Measurements from ENCODE around the gene GABRR1. TPM values are rescaled to one million over a fixed set of nuclear protein-coding genes. Genes with fewer than 3 reads are reported as not detected.

Gene GABRR1
- total RNA-seq, 1 donor from 2014 or later, result not detected

GRCh38 chr6:89180112-89180511, 37.0 kb downstream of the GABRR1 start:
- intact Hi-C loops (cut with DNase I), result no loop called here
- ATAC-seq (ENCODE audit: poor library complexity), result no peak
- no peak for DNase-seq

DNA sequence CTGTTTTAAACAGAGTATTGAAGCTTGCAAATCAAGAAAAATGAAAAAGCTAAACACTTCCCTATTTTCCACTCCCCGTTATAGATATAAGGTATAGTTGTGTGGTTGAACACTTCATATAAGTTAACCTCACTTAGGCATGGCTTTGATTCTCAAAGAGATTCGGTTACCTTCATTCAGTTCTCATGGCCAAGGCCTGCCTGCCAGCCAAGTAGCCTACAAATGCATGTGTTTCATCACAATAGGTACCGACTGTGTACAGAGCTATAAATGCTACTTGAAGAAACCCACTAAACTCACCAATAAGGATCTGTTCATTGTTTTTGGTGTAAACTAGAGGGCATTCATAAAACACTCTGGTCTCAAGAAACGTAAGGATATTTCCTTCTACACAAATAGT, 43.5 kb downstream of the GABRR1 start:
- DNase-seq, result no peak
- ATAC-seq (ENCODE audit: poor library complexity), result no peak
- intact Hi-C loops (cut with DNase I), result no loop called here

DNA sequence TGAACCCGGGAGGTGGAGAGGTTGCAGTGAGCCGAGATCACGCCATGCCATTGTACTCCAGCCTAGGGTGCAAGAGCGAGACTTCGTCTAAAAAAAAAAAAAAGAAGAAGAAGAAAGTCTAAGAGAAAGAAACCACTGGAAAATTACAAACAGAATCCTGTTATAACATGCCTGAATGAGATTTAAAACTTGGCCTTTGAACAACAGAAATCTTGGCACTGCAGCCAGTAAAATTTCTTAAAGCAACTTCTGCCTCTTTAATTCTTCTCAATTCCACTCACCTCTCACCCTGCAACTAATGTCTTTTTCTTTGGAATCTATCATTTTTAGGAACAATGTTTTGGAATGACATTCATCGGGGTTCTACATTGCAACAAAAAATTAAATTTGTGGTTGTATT, 45.0 kb downstream of the GABRR1 start:
- ATAC-seq (ENCODE audit: poor library complexity) (no peak), DNase-seq (no peak)
- intact Hi-C loops (cut with DNase I), result no loop called here

- intact Hi-C loops (cut with DNase I), result no loop called here
- DNase-seq (no peak), ATAC-seq (ENCODE audit: poor library complexity) (peak; percentile 88)
Observed at GRCh38 chr6:89162047-89162371, 55.1 kb downstream of the GABRR1 start.

- intact Hi-C loops (cut with DNase I), result no loop called here
- ATAC-seq (ENCODE audit: poor library complexity), result peak; percentile 85
- DNase-seq, result no peak
Observed at GRCh38 chr6:89161326-89162046, 55.7 kb downstream of the GABRR1 start.

DNA sequence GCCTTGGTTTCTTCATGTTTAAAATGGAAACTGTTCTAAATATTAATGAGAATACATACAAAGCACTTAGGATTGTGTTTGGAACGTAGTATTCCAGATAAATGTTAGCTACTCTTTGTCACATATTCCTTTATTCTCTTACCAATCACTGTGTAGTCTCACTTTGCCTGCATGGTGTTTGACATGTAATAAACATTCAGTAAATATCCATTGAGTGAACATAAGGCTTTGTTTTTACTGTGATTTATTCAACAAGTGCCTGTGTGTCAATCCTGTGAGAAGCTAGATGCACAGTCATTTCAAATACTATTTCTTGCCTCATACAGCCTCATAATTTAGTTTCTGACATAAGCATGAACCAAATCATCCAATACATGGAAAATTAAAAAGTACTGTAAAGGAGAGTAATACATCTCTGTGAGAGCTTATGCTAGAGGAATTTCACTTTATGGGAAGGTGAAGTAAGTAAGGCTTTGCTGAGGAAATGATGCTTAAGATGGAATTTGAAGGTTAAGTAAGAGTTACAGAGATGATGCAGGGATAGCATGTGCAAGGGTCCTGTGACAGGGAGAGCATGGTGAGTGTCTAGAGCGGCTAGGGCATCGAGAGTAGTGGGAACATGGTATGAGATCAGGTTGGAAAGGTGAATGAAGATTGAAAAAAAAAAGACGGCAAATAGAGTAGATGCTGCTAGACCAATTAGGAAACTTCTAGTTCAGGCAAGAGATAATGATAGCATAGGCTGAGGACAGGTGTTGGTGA, 56.6 kb downstream of the GABRR1 start:
- ATAC-seq (ENCODE audit: poor library complexity) (no peak), DNase-seq (no peak)
- intact Hi-C loops (cut with DNase I), result no loop called here

DNA sequence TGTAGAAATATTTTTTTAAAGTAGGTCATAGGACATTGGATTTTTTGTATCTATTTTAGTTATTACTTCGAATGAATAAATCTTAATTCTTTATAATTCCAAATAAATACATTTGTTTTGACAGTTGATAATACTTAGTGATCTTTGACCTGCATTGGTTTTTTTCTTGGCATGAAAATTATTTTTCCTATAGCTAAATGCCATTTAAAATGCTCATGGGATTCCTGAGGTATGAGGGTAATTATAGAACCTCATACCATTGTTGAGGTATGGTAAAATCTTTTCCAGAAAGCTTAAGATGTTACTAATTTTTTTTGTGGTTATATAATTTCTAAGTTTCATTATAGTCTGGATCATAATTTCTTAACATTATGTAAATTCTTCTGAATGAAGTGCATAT, 63.0 kb downstream of the GABRR1 start:
- DNase-seq (no peak), ATAC-seq (ENCODE audit: poor library complexity) (no peak)
- intact Hi-C loops (cut with DNase I), result no loop called here

DNA sequence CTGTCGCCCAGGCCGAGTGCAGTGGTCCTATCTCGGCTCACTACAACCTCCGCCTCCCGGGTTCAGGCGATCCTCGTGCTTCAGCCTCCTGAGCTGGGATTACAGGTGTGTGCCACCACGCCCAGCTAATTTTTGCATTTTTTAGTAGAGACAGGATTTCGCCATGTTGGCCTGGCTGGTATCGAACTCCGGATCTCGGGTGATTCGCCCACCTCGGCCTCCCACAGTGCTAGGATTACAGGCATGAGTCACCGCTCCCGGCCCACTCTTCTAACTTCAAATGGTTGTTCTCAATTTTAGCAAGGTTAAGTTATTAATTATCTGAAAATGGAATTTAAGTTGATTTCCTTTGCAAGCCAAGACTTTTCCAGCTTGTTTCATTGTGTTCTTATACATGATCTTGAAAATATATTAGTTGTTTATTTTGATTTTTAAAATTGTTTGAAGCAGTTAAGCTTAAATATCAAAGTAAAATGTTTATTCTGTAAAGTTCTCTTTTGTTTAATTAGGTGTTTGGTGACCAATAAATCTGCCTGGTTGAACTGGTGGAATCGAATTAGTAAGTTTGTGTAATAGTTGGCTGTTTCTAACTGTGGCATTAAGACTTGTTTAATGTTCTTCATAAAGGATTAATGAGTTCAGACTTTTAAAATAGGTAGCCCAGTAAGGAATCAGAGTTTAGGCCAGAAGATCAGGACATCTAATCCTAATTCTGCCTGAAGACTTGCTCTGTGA, 69.0 kb downstream of the GABRR1 start:
- DNase-seq (no peak), ATAC-seq (ENCODE audit: poor library complexity) (no peak)
- intact Hi-C loops (cut with DNase I), result loop anchor here (5.0 kb wide), 1 partner anchor 66 kb away; the partner anchor contains the start of gene PNRC1

- DNase-seq (no peak), ATAC-seq (ENCODE audit: poor library complexity) (peak; percentile 63)
- intact Hi-C loops (cut with DNase I), result loop anchor here (5.0 kb wide), 1 partner anchor 65 kb away; the partner anchor contains the start of gene PNRC1
Observed at GRCh38 chr6:89146718-89147700, 70.1 kb downstream of the GABRR1 start.

DNA sequence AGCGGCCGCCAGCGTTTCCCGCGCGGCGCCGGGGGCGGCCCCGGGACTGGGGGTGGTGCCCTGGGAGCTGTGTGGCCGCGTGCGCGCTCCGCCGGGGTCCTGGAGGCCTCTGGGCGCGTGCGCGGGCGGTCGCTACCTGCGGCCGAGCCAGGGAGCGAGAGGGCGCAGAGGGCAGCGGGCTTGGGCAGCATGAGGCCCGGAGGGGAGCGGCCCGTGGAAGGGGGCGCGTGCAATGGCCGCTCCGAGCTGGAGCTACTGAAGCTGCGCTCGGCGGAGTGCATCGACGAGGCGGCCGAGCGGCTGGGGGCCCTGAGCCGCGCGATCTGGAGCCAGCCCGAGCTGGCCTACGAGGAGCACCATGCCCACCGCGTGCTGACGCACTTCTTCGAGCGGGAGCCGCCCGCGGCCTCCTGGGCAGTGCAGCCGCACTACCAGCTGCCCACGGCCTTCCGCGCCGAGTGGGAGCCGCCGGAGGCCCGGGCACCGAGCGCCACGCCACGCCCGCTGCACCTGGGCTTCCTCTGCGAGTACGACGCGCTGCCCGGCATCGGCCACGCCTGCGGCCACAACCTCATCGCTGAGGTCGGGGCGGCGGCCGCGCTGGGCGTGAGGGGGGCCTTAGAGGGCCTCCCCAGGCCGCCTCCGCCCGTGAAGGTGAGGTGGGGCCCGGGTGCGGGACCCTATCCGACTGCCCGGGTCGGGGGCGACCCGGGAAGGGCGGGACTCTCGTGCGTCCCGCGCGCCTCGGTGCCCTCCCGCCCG, 71.0 kb downstream of the GABRR1 start, which contains the start of gene PM20D2:
TSS of gene PM20D2 (plus strand) at position 100 of the 762 bp plus-strand sequence. CDS start at position 190, 90 bp downstream.
- intact Hi-C loops (cut with DNase I), result loop anchor here (5.0 kb wide), 1 partner anchor 64 kb away; the partner anchor contains the start of gene PNRC1
- ATAC-seq (ENCODE audit: poor library complexity) (peak; percentile 97), DNase-seq (peak; percentile 74)

- intact Hi-C loops (cut with DNase I), result loop anchor here (5.0 kb wide), 1 partner anchor 63 kb away; the partner anchor contains the start of gene PNRC1
- DNase-seq (no peak), ATAC-seq (ENCODE audit: poor library complexity) (peak; percentile 9)
Observed at GRCh38 chr6:89145091-89145955, 71.8 kb downstream of the GABRR1 start.

GRCh38 chr6:89144354-89144906, 72.7 kb downstream of the GABRR1 start:
- DNase-seq (no peak), ATAC-seq (ENCODE audit: poor library complexity) (no peak)
- intact Hi-C loops (cut with DNase I), result no loop called here

DNA sequence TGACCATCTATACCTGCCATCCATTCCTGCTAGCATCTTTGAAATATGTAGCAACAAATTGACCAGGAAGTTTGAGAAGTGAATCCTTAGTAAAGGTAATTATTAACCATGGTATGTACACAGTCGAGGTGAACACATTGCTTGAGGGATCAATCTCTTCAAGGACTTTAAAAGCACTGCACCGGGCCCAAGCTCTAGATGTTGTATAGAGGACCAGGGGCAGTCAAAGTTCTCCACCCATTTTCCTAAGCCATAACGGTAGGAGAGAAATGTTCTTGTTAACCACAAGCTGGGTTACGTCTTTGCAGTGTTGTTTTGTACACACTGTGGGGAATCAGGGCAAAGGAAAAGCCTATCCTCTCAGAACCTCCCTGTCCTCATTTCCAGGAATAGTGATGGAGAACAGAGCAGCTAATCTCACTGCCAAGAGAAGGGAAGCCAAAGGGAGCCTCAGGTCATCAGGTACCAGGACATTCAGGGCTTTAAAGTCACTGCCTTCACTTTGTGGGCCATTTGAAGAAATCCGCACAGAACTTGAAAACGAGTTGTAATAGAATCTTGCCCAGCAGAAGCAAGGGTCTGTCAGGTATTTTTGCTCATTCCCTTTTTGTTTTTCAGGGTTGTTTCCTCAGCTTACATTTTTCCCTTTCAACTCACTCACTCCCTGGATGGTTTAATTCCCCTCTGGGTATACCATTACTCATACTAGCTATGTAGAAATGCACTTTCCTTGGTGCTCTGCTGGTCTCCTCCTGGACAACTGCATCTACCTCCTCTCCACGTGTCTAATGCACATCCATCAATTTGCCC, 76.6 kb downstream of the GABRR1 start:
- intact Hi-C loops (cut with DNase I), result no loop called here
- peak; percentile 89 for ATAC-seq (ENCODE audit: poor library complexity)
- no peak for DNase-seq

DNA sequence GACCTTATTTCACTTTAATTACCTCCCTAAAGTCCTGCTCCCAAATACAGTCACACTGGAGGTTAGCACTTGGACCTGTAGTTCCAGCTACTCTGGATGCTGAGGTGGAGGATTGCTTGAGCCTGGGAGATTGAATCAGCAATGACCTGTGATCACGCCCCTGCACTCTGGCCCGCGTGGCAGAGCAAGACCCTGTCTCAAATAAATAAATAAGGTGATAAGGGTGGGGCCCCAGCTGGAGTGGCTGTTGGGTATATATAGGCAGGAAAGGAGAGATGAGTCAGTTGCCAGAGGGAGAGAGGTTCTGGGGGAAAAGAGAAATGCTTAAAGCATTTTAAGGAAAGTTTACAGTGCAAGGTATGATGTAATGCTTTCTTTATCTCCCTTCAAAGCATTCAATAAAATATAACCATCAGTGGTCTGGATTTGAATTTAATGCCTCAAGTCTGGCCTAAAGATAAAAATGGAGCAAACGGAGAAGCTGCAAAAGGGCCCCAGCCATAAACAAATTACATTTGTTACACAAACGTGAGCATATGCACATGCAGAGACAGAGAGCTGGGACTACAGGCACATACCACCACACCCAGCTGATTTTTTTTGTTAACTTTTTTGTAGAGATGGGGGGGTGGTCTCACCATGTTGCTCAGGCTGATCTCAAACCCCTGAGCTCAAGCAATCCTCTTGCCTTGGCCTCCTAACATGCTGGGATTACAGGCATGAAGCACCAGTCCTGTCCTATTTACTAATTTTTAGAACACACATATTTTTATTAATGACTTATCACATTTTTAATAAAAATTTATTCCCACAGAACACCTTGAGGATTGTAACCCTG, 77.4 kb downstream of the GABRR1 start:
- no peak for DNase-seq
- intact Hi-C loops (cut with DNase I), result no loop called here
- ATAC-seq (ENCODE audit: poor library complexity), result no peak

DNA sequence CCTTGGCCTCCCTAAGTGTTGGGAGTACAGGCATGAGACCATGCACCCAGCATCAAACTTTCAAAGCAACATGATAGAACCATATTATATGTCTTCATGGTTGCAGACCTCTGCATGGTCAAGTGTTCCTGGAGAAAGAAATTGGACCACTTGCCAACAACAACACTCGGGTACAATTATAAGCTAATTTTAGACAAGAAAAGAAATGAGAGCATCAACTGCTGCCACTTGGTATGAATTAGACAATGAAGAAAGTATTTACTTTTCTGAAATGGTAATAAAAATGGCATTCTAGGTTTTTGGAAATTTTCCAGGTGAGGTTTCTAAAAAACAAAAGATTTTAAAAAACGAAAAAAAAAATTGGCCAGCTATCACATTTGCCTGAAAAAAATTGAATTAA, 79.0 kb downstream of the GABRR1 start:
- intact Hi-C loops (cut with DNase I), result no loop called here
- ATAC-seq (ENCODE audit: poor library complexity) (no peak), DNase-seq (no peak)

Measured in Right ventricle myocardium superior (tissue), 1 donor.